ENCODE results near the gene BBS9.

DNA sequence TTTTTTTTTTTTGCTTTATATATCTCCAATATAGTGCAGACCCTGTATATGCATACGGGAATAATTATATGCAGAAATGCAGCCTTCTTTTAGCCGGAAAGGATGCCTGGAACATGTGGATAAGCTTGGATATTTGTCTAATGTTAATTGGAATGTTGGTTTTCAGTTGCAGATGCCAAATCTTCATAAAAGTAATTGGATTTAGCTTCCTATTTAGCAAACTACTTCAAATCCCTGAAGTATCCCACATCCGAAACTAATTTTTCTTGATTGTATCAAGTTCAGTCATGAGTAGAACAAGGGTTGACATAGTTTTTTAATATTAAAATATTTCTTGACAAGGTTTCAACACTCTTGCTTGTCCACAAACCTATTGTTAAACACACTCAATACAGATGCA lies 281.7 kb downstream of the BBS9 start:
- TF ChIP-seq SIN3A (IDR thresholded peaks at IDR 0.05; ENCODE audit: borderline replicate concordance, insufficient read depth, low read length) (no peak), POLR2AphosphoS5 (IDR thresholded peaks at IDR 0.05; ENCODE audit: low read depth, low read length) (no peak), TAF1 (IDR thresholded peaks at IDR 0.05; ENCODE audit: borderline replicate concordance, insufficient read depth, low read length) (no peak)
- TF ChIP-seq, protein P1, sequence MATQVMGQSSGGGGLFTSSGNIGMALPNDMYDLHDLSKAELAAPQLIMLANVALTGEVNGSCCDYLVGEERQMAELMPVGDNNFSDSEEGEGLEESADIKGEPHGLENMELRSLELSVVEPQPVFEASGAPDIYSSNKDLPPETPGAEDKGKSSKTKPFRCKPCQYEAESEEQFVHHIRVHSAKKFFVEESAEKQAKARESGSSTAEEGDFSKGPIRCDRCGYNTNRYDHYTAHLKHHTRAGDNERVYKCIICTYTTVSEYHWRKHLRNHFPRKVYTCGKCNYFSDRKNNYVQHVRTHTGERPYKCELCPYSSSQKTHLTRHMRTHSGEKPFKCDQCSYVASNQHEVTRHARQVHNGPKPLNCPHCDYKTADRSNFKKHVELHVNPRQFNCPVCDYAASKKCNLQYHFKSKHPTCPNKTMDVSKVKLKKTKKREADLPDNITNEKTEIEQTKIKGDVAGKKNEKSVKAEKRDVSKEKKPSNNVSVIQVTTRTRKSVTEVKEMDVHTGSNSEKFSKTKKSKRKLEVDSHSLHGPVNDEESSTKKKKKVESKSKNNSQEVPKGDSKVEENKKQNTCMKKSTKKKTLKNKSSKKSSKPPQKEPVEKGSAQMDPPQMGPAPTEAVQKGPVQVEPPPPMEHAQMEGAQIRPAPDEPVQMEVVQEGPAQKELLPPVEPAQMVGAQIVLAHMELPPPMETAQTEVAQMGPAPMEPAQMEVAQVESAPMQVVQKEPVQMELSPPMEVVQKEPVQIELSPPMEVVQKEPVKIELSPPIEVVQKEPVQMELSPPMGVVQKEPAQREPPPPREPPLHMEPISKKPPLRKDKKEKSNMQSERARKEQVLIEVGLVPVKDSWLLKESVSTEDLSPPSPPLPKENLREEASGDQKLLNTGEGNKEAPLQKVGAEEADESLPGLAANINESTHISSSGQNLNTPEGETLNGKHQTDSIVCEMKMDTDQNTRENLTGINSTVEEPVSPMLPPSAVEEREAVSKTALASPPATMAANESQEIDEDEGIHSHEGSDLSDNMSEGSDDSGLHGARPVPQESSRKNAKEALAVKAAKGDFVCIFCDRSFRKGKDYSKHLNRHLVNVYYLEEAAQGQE (IDR thresholded peaks at IDR 0.05; ENCODE audit: insufficient read depth in 1 of 2, low read depth in 2 of 2, low read length in 2 of 2), result no peak
